ENCODE results near the gene EIF3J. TPM values are rescaled to one million over a fixed set of nuclear protein-coding genes. Genes with fewer than 3 reads are reported as not detected.

EIF3J gene
- total RNA-seq, 1 donor, result 71.6 TPM

DNA sequence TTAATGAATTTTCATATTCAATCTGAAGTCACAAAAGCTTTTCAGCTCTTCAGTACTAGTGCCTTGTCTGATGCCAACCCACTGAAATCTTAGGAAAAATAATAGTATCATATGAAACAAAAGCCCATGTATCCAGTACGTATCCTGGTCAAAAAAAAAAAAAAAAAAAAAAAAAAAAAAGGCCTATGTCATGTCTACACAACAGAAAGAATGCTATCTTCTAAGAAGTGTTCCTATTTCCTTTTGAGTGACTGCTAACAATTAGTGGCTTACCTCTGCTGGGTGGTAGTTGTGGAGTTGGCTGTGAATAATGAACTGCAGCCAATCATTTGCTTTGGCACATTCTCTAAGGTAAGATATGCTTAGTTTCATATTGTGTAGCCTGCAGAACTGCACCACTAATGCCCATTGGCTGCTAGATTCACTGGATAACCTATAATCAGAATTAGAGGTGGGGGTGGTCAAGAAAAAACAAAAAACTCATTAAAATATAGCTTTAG is 59.6 kb downstream of the EIF3J start:
- no peaks in the 10 kb centered on the region for H3K9me3 ChIP-seq (ENCODE audit: low read depth, low read length)
- H3K4me1 ChIP-seq (ENCODE audit: insufficient read depth, low read length), result no peaks in the 10 kb centered on the region
- H3K4me3 ChIP-seq (ENCODE audit: low read length), result no peak overlapping the region
- no peaks in the 10 kb centered on the region for H3K27me3 ChIP-seq (ENCODE audit: insufficient read depth, low read length)

- H3K4me3 ChIP-seq (ENCODE audit: low read length), result no peak overlapping the region
- no peaks in the 10 kb centered on the region for H3K27me3 ChIP-seq (ENCODE audit: insufficient read depth, low read length)
- no peaks in the 10 kb centered on the region for H3K9me3 ChIP-seq (ENCODE audit: low read depth, low read length)
- no peaks in the 10 kb centered on the region for H3K4me1 ChIP-seq (ENCODE audit: insufficient read depth, low read length)
Observed at GRCh38 chr15:44598066-44598465, 61.1 kb downstream of the EIF3J start.

GRCh38 chr15:44598892-44599291 is 61.9 kb downstream of the EIF3J start:
- Histone ChIP-seq H3K27me3 (ENCODE audit: insufficient read depth, low read length) (no peaks in the 10 kb centered on the region), H3K4me1 (ENCODE audit: insufficient read depth, low read length) (no peaks in the 10 kb centered on the region), H3K4me3 (ENCODE audit: low read length) (no peak overlapping the region), H3K9me3 (ENCODE audit: low read depth, low read length) (no peaks in the 10 kb centered on the region)

DNA sequence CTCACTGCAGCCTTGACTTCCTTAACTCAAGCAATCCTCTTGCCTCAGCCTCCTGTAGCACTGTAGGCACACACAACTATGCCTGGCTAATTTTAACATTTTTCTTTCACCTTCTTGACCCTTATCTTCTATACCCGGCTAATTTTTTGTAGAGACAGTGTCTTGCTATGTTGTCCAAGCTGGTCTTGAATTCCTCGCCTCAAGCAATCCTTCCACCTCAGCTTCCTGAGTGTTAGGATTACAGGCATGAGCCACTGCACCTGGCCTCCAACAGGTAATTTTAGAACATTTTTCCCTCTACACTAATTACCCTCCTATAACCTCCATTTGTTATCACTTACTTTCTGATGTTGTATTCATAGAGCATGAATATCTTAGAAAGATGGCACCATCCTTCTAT is 66.2 kb downstream of the EIF3J start:
- Histone ChIP-seq H3K9me3 (ENCODE audit: low read depth, low read length) (no peaks in the 10 kb centered on the region), H3K4me1 (ENCODE audit: insufficient read depth, low read length) (no peaks in the 10 kb centered on the region), H3K4me3 (ENCODE audit: low read length) (no peak overlapping the region), H3K27me3 (ENCODE audit: insufficient read depth, low read length) (no peaks in the 10 kb centered on the region)

GRCh38 chr15:44606740-44607139 is 69.8 kb downstream of the EIF3J start:
- Histone ChIP-seq H3K9me3 (ENCODE audit: low read depth, low read length) (no peaks in the 10 kb centered on the region), H3K4me3 (ENCODE audit: low read length) (no peak overlapping the region), H3K4me1 (ENCODE audit: insufficient read depth, low read length) (no peaks in the 10 kb centered on the region), H3K27me3 (ENCODE audit: insufficient read depth, low read length) (no peaks in the 10 kb centered on the region)

Other genes with a start within 250 kb of the EIF3J start
- gene GOLM2, start 248.4 kb upstream of the EIF3J start, total RNA-seq, result 87.3 TPM
- 269 TPM for gene CTDSPL2, start 109.5 kb upstream of the EIF3J start, total RNA-seq
- gene SPG11, start 126.5 kb downstream of the EIF3J start, total RNA-seq, result 74.4 TPM
- gene PATL2, start 174.2 kb downstream of the EIF3J start, total RNA-seq, result 19.2 TPM
- gene B2M, start 174.4 kb downstream of the EIF3J start, total RNA-seq, result 20,832 TPM
- 7.5 TPM for gene TRIM69, start 199.4 kb downstream of the EIF3J start, total RNA-seq